ENCODE data around the gene ARHGAP15.

The ARHGAP15 gene

DNA sequence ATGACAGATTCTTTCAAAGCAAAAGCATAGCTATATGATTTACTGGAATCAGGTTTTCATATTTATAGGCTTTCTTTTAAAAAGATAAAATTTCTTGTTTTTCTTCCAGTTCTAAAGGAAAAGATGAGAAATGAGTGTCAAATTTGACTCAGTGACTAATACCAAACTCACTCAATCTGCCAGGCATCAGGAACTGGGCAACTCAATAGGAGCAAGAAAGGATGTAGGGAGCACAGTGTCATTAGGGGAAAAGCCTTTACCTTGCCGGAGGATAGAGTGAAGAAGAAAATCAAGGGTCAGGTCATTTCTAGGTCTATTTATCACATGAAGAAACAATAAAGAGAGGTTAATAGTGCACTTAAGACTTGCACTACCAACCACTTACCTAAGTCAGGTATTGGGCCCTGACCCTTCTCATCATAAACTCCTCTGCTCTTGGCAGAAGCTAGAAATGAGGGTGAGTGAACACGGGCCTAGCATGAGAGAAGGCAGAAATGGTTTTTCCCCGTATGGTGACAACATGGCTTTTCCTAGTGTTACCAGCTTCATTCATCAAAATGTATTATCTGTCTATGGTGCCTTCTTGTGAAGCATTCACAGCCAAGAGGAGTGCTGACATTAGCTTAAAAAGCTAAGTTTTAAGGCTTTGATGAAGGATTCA is 151.0 kb downstream of the ARHGAP15 start:
- DNase-seq, result no peak

DNA sequence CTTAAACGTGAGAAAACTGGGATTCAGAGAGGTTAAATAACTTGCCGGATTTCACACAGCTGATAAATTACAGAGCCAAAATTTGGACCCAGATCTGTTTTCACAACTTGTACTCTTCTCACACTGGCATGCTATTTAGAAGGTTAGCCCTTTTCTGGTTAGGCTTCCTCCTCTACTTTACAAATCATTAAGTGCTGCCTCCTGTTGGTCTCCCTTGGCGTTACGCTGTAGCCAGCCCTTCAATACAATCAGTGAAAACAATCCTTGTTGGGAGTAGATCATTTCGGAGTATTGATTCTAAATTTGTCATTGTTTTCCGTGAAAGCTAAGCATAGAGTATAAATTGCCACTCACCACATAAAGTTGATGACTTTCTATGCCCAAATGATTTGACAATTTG is 153.5 kb downstream of the ARHGAP15 start:
- DNase-seq, result peak in 1 of 2 experiments; percentile 24

DNA sequence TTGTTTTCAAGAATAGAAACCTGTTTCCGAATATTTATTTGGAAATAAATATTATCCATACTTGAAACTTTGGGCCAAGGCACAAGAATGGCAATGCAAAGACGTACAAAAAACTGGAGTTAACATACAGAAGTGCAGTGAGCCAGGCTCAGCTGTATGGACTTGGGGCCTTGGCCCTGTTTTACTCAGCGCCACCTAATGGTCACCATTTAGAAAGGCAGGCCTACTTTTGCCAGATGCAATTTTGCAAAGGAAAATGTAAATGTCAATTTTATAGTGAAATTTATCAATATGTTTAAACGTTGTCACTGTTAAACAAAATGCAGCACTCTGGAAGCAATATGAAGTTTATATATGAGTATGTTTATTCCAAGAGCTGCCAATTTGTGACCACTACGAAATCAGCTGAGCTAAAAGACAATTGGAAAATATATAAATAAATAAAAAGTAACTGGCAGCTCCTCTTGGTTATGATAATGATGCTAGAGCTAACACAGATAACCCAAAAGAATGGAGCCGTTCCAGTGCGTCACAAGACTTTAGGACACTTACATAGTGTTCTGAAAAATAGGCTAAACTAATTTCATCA is 155.0 kb downstream of the ARHGAP15 start:
- DNase-seq, result peak; percentile 10 to 15

DNA sequence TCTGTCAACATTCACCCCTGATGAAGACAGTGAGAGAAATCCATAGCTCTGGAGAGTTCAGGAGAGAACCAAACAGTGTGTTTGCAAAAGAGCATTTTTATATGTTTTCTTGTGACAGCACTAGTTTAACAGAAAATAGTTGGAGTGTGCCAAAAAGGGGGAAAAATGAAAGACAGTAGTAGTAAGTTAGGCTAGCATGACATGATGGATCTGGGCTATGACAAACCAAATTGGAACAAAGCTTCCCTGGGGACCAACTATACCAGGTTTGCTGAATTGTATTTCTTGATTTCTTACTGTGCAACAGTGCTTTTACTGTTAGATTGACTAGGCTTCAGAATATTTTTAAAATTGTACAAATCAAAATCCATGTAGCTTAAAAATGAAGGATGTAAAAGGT is 159.8 kb downstream of the ARHGAP15 start:
- no peak for DNase-seq

DNA sequence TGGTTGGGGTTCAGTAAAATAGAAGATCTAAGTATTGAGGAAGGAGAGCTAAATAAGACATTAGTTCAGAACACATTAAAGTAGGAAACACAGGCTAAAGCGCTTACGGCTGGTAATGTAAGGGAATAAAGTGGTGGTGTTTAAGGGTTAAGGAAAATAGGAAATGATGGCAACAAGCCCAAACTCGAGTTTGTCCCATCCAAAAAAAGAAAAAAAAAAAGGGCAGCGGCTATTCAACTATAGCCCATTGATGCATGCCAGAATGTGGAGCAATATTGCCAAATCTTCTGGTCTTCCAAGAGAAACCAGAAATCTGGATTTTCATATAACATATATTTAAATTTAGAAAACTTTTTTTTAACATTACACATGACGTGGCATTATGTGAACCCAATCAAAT is 161.0 kb downstream of the ARHGAP15 start:
- no peak for DNase-seq

DNA sequence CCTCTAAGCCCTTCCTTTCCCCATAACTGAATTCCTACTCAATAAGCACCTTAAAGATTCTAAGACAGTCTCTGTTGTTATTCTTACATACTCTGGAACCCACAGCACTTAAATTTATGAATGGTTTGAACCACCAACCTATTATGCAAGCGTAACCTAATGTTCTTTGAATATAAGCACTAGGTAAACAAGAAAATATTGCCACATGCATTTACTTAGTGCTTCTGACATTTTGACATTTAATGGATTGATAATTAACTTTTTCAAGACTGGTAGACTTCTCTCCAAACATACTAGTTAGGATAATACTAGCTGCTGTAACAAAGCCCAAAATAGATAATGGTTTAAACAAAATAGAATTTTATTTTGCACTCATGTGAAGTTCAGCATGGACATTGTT is 164.8 kb downstream of the ARHGAP15 start:
- DNase-seq, result no peak

DNA sequence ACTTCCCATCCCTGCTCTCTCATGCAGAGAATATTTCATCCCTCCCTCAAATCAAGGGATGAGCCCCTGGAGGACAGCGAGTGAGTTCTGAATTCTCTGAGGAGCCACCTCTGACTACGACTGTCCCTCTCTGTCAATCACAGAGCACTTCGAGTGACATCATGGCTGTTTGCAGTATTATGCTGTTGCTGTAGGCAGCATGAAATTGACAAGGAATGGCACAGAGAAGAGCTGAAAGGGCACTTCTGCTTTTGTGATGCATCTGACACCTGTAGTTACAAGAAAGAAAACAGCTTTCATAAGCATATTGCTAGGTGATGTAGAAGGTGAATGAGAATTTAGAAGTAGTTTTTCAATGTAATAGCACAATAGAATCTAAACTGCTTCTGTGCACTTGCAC is 166.9 kb downstream of the ARHGAP15 start:
- no peak for DNase-seq

DNA sequence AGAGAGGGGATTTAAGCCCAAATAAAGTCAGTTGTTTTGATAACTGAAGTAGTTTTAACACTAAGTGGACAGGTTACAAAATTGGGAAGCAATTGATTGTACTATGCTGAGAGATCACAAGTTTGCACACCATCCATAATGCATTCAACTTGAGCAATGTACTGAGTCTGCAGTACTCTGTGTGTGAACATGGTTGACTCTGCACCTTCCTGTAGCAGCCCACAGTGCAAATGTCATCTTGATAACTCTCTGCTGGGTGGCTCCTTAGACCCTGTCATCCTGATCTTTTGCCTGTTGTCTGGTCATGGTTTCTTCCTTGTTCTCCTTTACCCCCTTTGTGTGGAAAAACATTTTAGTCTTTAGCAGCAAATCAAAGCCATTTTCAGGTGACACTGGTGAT is 168.0 kb downstream of the ARHGAP15 start:
- DNase-seq, result no peak

DNA sequence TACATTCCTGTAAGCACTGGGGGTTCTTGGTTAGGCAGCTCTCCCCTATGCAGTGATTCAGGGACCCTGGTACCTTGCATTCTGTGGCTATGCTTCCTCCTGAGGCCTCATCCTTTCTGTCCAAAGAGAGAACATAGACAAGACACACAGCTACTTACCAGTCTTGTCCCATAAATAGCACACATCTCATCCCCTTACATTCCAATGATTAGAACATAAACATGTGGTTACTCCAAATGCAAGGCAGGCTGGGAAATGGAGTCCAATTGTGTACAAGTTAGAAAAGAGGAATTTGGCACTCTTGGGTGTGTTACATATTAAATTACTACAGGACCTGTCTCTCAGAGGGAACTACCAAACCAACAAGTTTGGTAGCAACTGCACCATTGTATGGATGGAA is 171.3 kb downstream of the ARHGAP15 start:
- DNase-seq, result no peak

DNA sequence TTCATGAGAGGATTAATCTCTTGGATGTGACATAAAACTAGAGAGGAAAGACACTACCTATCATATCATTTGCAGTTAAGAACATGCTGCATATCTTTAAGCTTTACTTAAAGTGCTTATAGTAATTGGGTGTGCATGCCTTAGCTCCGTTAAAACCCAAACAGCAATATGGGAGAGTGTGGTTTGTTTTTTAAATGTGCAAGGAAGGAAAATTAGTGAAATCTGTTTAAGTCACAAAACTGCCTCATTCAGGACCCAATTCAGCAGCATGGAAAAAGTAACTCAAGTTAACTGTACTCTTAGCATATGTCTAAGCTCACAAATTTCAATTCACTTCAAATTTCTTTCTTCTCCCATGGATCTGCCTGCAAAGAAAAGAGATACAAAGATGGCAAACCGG is 182.2 kb downstream of the ARHGAP15 start:
- no peak for DNase-seq

DNA sequence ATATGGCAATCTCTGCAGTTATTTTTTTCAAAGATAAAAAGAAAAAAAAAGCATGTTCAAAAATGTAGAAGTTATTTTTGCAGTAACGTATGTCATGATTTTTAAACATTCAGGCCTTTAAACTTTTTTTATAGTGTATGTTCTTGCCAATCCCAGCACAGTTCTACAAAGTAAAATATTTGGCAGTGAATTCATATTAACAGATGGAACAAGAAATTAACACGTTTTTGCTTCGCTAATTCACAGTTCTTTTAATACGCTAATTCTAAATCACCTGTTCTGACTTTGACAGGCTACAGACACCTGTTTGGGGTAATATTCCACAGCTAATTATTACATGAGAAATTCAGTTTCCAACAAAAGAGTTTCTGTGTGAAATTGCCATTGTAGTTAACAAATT is 183.2 kb downstream of the ARHGAP15 start:
- DNase-seq, result no peak

DNA sequence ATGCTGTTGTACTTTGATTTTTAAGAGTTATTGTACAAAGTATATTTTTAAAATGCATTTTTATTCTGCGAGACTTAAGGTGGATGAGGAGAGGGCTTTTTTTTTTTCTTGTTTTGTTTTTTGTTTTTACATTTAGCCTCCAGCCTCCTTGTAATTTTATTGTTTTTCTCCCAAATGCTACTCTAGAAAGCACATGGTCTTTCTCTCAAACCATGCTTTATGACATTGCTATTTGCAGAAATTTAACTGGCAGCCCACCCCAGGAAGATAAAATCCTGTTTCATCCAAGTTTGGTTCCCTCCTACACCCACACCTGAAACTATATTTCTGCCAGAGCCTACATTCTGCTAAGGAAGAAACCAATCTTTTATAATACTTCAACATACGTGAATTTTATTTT is 184.6 kb downstream of the ARHGAP15 start:
- no peak for DNase-seq

DNA sequence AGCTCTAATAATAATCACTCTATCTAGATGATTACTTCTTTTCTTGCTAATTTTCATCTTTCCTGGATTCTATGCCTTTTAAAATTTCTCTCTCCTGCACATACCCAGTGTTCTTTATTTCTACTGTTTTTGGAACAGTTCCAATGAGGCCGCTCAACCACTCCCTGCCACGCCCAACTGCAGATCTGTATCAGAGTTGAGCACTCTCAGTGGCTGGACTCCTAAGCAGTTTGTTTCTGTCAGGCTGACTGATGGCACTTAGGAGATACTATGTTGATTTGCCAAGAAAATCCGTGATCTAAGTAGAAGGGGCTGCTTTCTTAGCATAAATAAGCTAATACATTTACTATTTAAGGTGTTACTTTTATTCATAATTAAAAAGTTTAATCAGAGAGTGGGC is 192.8 kb downstream of the ARHGAP15 start:
- no peak for DNase-seq

DNA sequence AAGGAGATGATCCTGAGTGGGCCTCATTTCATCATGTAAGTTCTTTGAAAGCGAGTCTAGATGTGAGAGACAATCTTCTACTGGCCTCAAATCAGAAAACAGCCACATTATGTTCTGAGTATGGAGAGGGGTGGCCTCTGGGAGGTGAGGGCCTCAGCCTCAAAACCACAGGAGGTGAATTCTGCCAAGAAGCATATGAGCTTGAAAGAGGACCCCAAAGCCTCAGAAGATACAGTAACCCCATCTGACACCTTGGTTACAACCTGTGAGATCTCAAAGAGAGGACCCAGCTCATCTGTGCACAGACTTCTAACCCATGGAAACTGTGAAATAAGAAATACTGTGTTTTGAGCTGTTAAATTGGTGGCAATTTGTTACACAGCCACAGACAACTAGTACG is 200.1 kb downstream of the ARHGAP15 start:
- no peak for DNase-seq

DNA sequence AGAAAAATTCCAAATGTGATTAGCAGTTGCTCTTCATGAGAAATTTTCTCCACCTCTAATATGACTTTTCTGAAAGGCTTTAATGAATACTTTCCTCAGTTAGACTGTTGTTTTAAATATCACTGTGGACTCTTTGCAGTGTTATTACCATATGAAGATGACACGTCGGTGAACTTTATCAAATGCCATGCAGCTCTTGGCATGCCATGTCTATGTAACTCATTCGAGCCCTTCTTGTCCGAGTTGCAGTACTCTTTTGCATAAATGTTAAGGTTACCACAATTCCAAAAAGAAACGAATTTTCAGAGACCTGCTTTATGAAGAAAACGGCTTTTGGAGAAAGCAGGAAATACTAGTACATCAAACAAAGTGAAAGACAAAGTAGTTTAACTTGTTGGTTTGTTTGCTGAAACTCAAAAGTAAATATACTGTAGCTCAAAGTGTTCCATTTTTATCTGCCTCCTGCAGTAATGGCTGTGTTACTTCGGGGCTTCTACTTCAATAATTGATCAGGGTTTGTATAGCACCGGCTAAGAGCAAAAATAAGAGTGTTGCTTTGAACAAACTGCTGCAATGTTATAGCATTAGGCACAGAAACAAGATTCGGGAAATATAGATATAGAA is 204.1 kb downstream of the ARHGAP15 start:
- no peak for DNase-seq

DNA sequence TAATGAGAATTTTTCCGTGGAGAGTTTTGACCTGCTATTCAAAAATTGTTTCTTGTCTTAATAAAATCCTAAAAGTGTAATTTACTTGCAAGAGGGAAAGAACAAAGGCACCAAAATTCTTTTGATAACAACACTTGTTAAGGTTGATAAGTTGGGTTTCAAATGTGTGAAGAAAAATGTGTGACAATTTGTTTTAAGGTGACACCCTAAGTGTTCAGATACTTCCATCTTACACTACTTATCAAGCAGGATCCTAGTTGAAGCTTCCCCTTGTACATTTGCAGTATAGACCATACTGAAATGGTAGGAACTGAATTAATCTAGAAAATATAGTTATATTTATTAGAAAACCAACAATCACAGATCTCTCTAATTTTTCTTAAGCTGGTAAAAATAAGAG is 204.6 kb downstream of the ARHGAP15 start:
- no peak for DNase-seq

DNA sequence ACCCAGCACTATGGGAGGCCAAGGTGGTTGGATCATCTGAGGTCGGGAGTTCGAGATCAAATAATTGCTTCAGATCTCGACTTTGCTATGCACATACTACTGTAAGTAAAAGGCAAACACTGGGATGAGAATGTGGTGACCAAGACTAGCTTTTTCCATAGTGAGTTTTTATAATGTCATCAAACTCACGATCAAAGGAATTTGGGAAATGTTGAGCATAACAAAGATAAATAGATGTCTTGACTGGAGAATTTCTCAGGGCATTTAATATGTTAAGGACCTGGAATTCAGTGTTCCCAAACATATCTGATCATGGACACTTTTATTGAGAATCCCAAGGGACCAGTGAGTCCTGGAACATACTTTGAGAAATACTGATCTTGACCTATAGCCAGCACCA is 205.6 kb downstream of the ARHGAP15 start:
- no peak for DNase-seq

DNA sequence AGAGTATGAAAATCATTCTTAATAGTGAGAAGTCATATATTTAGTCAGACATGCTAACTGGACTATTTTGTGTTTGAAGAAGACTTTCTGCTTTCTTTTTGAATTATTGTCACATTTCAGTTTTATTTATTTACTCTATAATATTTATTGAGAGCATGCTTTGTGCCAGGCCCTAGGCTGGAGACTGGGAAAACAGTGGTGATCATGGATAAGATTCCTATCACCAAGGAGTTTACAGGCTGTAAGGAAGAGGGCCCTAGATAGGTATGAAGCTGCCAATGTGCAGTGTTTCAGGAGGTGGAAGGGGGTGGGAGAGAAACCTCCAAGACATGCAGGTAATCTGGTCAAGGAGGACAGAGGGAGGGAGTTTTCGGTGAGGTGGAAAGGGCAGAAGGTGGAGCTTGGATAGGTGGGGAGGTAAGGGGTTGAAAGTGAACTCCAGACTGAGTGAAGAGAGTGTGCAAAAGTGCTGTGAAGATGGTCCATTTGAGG is 207.5 kb downstream of the ARHGAP15 start:
- DNase-seq, result no peak

DNA sequence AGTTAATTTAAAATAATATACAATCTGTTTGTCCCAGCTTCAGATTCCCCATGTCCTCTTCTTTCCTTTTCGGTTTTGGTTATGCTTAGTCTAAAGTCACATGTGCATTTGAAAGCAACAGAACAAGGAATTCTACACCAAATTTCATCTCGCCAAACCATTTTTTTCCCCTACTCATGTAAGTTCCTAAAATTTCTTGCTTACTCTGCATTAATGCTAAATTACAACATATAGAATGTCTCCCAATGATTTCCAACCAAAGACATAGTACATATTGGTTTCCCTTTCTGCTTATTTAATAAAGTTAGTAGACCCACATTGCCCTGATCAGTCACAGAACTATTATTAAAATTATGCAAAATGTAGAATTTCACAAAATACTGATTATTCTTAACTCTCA is 212.3 kb downstream of the ARHGAP15 start:
- DNase-seq, result no peak

DNA sequence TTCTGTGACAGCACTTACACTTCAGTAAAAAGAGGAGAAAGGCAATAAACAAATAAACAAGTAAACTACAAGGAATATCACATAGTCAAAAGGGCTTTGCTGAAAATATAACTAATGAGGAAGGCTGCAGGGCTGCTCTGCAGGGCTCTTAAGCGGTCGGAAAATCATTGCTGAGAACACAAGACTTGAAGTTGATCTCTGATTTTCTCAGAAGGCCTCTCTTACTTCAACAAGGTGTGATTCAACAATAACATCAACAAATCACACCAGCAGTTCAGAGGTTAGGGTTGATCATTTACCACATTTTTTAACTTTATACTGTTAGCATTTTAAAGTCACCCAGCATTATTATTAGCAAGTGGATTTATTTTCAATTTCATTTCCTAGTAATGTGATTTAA is 215.6 kb downstream of the ARHGAP15 start:
- no peak for DNase-seq

DNA sequence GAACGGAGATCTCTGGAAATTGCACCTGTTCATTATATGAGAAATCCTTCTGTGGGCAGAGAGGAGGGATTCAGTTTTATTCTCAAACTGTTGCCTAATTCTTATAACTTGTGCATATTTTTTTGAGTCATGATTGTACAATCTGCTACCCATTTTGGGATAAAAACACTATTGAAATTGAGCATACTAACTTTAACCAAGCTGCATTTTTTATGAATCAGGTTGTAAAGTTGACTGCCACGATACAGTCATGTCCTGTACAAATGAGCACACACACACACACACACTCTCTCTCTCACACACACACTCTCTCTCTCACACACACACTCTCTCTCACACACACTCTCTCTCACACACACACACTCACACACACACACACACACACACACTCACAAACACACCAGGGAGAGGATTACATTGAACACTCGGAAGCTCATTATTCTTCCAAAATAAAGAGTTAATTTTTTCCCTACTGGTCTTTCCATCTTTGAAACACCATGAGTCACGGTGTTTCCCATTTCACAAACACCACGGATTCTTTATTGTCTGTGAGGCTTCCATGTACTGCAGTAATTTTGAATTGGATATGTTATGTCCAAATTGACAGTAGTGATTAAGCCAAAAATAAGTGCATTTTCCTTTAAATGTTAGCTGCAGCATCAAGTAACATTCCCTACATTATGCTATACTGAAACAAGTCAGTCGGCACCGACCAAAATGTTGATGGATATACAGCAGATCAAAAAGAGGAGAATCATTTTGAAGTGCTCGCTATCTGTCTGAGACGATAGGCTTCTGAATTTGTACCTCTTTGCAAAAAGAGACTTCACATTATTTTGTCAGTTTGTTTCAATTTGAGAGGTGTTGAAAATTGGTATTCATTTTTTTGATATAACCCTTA is 216.9 kb downstream of the ARHGAP15 start:
- DNase-seq, result no peak

DNA sequence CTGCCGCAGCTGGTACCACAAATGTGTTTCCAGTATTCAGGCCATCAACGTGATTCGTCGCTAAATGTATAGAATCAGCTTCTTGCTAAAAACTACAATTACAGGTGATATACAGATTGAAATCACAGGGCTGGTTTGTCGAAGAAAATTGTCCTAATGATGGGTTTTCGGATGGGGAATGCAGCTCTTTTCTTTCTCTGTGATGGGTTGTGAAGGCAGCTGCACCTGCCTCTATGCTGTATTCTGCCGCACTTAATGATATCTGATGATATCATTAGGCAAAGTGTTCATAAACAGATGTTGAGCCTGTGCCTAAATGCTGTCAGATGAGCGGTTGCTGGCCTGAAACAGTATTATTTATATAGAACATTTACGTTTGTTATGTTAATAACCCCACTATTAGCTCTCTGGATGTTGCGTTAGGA is 218.1 kb downstream of the ARHGAP15 start:
- DNase-seq, result no peak

DNA sequence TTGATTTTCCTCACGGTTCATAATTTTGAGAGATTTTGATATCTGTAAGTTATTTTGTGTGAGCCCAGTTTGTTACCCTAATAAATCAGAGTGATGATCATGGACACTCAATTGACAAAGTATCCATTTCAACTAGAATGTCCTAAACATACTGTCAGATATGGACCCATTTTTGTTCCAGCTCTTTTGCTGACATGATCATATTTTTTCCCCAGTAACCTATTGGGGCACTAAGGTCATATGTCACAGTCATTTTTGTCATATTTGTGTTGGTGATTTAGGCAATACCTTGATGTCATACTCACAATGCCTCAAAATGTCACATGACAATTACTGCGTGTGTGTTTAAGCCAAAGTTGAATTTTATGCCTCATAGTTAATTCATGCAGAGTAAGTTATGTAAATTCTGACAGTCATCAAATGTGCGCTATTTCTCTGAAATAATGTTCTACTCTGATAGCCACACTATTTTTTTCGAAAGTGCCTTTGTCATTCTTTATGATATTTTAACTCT is 218.7 kb downstream of the ARHGAP15 start:
- DNase-seq, result no peak
